Endothelial cell of umbilical vein (primary cell): ENCODE results near the gene SLAMF1.

Source experiments
- CTCF ChIP-seq, 2 donors: IDR thresholded peaks; 1 replicate in 1 of 2; 2 replicates in 1 of 2; pipeline ENCODE4 v1.5.1; 2011; ENCODE audit warnings: low read length in 2 of 2, mild to moderate bottlenecking in 2 of 2, moderate library complexity in 2 of 2, control low read depth in 1 of 2, inconsistent platforms in 1 of 2, low read depth in 1 of 2; ENCODE audit not compliant: insufficient read depth in 1 of 2; ENCODE audit errors: extremely low read depth in 1 of 2
- EZH2 ChIP-seq: IDR thresholded peaks from 2 replicates; pipeline ENCODE4 v1.6.1; 2012; ENCODE audit warnings: borderline replicate concordance, low read depth, mild to moderate bottlenecking, moderate library complexity, low read length, inconsistent platforms; ENCODE audit not compliant: severe bottlenecking
- FOS ChIP-seq: IDR thresholded peaks from 2 replicates; pipeline ENCODE4 v1.6.1; 2011; ENCODE audit warnings: mild to moderate bottlenecking, low read length, moderate library complexity, borderline replicate concordance; ENCODE audit not compliant: insufficient read depth
- GATA2 ChIP-seq: IDR thresholded peaks from 2 replicates; pipeline ENCODE4 v1.7.0; 2011; ENCODE audit warnings: low read depth, mild to moderate bottlenecking, moderate library complexity, mixed read lengths, low read length; ENCODE audit not compliant: insufficient read length, insufficient read depth
- JUN ChIP-seq: IDR thresholded peaks from 2 replicates; pipeline ENCODE4 v1.6.1; 2011; ENCODE audit warnings: borderline replicate concordance, low read depth; ENCODE audit not compliant: insufficient read length, insufficient read depth
- MAX ChIP-seq: IDR thresholded peaks from 2 replicates; pipeline ENCODE4 v1.6.1; 2011; ENCODE audit not compliant: insufficient read depth, insufficient read length
- POLR2A ChIP-seq: IDR thresholded peaks from 2 replicates; pipeline ENCODE4 v1.6.1; 2012; ENCODE audit warnings: low read depth, mild to moderate bottlenecking, control low read depth, low read length
- POLR2AphosphoS5 ChIP-seq: IDR thresholded peaks from 2 replicates; pipeline ENCODE4 v1.6.1; 2012; ENCODE audit warnings: low read depth, mild to moderate bottlenecking, control low read depth, low read length, moderate library complexity; ENCODE audit not compliant: insufficient read depth

GRCh38 chr1:160639652-160640051, 7.2 kb downstream of the SLAMF1 start:
- no peak for TF ChIP-seq CTCF (IDR thresholded peaks at IDR 0.05; ENCODE audit: extremely low read depth in 1 of 2, insufficient read depth in 1 of 2, low read depth in 1 of 2, low read length in 2 of 2)
- TF ChIP-seq POLR2A = no peak
- no peak for TF ChIP-seq FOS
- no peak for TF ChIP-seq JUN
- TF ChIP-seq EZH2 = no peak
- TF ChIP-seq MAX = no peak
- TF ChIP-seq GATA2 = no peak
- no peak for TF ChIP-seq POLR2AphosphoS5
